Measurements from ENCODE around the gene TIGD3. TPM values are rescaled to one million over a fixed set of nuclear protein-coding genes. Genes with fewer than 3 reads are reported as not detected.

The TIGD3 gene
- polyA plus RNA-seq, 1 donor (not counting 4 experiments of a cell fraction or from before 2014, with no cell fraction given), result not detected

DNA sequence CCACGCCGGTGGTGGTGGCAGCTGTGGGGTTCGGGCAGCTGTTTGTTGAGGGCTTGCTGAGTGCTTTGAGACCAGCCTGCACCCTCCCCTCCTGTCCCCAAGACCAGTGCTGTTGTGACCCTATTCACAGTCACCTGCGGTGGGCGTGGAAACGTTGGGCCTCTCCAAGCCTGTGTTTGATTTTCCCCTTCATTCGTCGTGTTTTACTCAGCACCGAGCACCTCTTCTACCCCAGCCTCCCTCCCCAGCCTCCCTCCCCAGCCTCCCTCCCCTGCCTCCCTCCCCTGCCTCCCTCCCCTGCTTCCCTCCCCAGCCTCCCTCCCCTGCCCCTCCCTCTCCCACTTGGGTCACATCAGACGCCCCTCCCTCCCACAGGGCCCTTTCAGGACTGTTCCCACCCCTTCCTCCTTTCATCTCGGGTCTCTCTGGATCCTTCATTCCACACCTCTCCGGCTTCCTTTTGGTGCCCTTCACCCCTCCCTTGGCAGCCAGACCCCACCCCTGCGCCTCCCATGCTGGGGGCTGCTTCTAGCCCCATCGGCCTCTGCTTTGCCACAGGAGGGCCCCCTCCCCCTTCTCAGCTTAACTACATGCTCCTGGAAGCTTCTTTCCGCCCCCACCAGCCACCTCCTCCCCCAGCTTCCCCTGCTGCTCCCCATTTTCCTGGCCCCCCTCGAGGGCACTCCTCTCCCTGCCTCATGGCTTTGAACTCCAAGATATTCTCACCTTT lies 46.7 kb downstream of the TIGD3 start:
- H3K36me3 ChIP-seq (ENCODE audit: control insufficient read depth in 2 of 2, extremely low read depth in 1 of 2, insufficient read depth in 2 of 2, low read length in 2 of 2), result peaks cover 21 to 46% of the 10 kb centered on the region in 2 experiments
- no peaks in the 10 kb centered on the region for H4K20me1 ChIP-seq (ENCODE audit: control insufficient read depth, extremely low read depth, insufficient read depth, low read length)
- no peaks in the 10 kb centered on the region for H3K9me3 ChIP-seq (ENCODE audit: control insufficient read depth, low read depth, low read length)
- H3K27me3 ChIP-seq (ENCODE audit: control insufficient read depth, extremely low read depth, insufficient read depth, low read length), result no peaks in the 10 kb centered on the region
- no peak overlapping the region for H2AFZ ChIP-seq (ENCODE audit: control insufficient read depth, low read length)
- FAIRE-seq (no peak), DNase-seq (ENCODE audit: low read depth, low spot score) (no peak)
- no peak for TF ChIP-seq EZH2 (IDR thresholded peaks at IDR 0.05; ENCODE audit: low read length)
- TF ChIP-seq, protein P1, sequence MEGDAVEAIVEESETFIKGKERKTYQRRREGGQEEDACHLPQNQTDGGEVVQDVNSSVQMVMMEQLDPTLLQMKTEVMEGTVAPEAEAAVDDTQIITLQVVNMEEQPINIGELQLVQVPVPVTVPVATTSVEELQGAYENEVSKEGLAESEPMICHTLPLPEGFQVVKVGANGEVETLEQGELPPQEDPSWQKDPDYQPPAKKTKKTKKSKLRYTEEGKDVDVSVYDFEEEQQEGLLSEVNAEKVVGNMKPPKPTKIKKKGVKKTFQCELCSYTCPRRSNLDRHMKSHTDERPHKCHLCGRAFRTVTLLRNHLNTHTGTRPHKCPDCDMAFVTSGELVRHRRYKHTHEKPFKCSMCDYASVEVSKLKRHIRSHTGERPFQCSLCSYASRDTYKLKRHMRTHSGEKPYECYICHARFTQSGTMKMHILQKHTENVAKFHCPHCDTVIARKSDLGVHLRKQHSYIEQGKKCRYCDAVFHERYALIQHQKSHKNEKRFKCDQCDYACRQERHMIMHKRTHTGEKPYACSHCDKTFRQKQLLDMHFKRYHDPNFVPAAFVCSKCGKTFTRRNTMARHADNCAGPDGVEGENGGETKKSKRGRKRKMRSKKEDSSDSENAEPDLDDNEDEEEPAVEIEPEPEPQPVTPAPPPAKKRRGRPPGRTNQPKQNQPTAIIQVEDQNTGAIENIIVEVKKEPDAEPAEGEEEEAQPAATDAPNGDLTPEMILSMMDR (optimal IDR thresholded peaks at IDR 0.05 in 1 of 3, IDR thresholded peaks at IDR 0.05 in 1 of 3, conservative IDR thresholded peaks at IDR 0.05 in 1 of 3; ENCODE audit: extremely low read depth in 1 of 3, insufficient read depth in 2 of 3, low read length in 3 of 3), result no peak
- no peaks in the 10 kb centered on the region for H3K9me1 ChIP-seq (ENCODE audit: control insufficient read depth, extremely low read depth, insufficient read depth, low read length)
- H3K79me2 ChIP-seq (ENCODE audit: control insufficient read depth, insufficient read depth, low read length), result no peaks in the 10 kb centered on the region
- H3K27ac ChIP-seq (ENCODE audit: control insufficient read depth, insufficient read depth, low read length), result no peak overlapping the region
- H3K4me3 ChIP-seq (ENCODE audit: control insufficient read depth in 2 of 3, extremely low read depth in 1 of 3, insufficient read depth in 2 of 3, low read depth in 1 of 3, low read length in 3 of 3), result no peak overlapping the region
- no peaks in the 10 kb centered on the region for H3K4me1 ChIP-seq (ENCODE audit: control insufficient read depth, extremely low read depth, insufficient read depth, low read length)
- dilution Hi-C loops (cut with MboI; ENCODE audit: extremely low pct_ligation_motif_present, low sequenced_read_pairs), result no loop called here
- no peak overlapping the region for H3K4me2 ChIP-seq (ENCODE audit: control insufficient read depth, extremely low read depth, insufficient read depth, low read depth, low read length)
- H3K9ac ChIP-seq (ENCODE audit: control insufficient read depth, extremely low read depth, insufficient read depth, low read length), result no peak overlapping the region

DNA sequence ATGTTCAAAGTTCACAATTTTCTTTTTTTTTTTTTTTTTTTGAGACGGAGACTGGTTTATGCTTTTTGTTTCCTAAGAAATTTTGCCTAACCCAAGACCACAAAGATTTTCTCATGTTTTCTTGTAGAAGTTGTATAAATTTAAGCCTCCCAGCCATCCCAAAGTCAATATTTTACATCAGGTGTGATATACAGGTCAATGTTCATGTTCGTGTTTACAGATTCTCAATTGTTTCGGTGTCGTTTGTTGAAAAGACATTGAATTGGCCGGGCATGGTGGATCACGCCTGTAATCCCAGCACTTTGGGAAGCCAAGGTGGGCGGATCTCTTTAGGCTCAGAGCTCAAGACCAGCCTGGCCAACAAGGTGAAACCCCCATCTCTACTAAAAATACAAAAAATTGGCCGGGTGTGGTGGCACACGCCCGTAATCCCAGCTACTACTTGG lies 47.3 kb downstream of the TIGD3 start:
- Histone ChIP-seq H3K9me3 (ENCODE audit: control insufficient read depth, low read depth, low read length) (no peaks in the 10 kb centered on the region), H3K4me3 (ENCODE audit: control insufficient read depth in 2 of 3, extremely low read depth in 1 of 3, insufficient read depth in 2 of 3, low read depth in 1 of 3, low read length in 3 of 3) (no peak overlapping the region), H3K79me2 (ENCODE audit: control insufficient read depth, insufficient read depth, low read length) (no peaks in the 10 kb centered on the region), H3K9ac (ENCODE audit: control insufficient read depth, extremely low read depth, insufficient read depth, low read length) (no peak overlapping the region), H3K27ac (ENCODE audit: control insufficient read depth, insufficient read depth, low read length) (no peak overlapping the region), H4K20me1 (ENCODE audit: control insufficient read depth, extremely low read depth, insufficient read depth, low read length) (no peaks in the 10 kb centered on the region), H3K27me3 (ENCODE audit: control insufficient read depth, extremely low read depth, insufficient read depth, low read length) (no peaks in the 10 kb centered on the region), H3K4me1 (ENCODE audit: control insufficient read depth, extremely low read depth, insufficient read depth, low read length) (no peaks in the 10 kb centered on the region), H3K9me1 (ENCODE audit: control insufficient read depth, extremely low read depth, insufficient read depth, low read length) (no peaks in the 10 kb centered on the region), H3K4me2 (ENCODE audit: control insufficient read depth, extremely low read depth, insufficient read depth, low read depth, low read length) (no peak overlapping the region), H2AFZ (ENCODE audit: control insufficient read depth, low read length) (no peak overlapping the region), H3K36me3 (ENCODE audit: control insufficient read depth in 2 of 2, extremely low read depth in 1 of 2, insufficient read depth in 2 of 2, low read length in 2 of 2) (peaks cover 21 to 46% of the 10 kb centered on the region in 2 experiments)
- dilution Hi-C loops (cut with MboI; ENCODE audit: extremely low pct_ligation_motif_present, low sequenced_read_pairs), result no loop called here
- TF ChIP-seq, protein P1 (optimal IDR thresholded peaks at IDR 0.05 in 1 of 3, IDR thresholded peaks at IDR 0.05 in 1 of 3, conservative IDR thresholded peaks at IDR 0.05 in 1 of 3; ENCODE audit: extremely low read depth in 1 of 3, insufficient read depth in 2 of 3, low read length in 3 of 3), result no peak
- no peak for TF ChIP-seq EZH2 (IDR thresholded peaks at IDR 0.05; ENCODE audit: low read length)
- FAIRE-seq (no peak), DNase-seq (ENCODE audit: low read depth, low spot score) (no peak)
